HG02571 (cell line): ENCODE data around the gene ANKEF1.

Source experiments
- ATAC-seq: cut with Tn5 transposase; IDR thresholded peaks from one replicate; pipeline ENCODE4 v1.9.1; 2021; ENCODE audit warnings: mild to moderate bottlenecking, moderate library complexity; ENCODE audit not compliant: unreplicated experiment

The ANKEF1 gene

GRCh38 chr20:10079964-10080363, 45.2 kb downstream of the ANKEF1 start:
- no peak for ATAC-seq

GRCh38 chr20:10080574-10080973, 45.8 kb downstream of the ANKEF1 start:
- ATAC-seq = no peak

- ATAC-seq = no peak
Measured at GRCh38 chr20:10089871-10090587, 55.2 kb downstream of the ANKEF1 start.

GRCh38 chr20:10090588-10091166, 55.9 kb downstream of the ANKEF1 start:
- no peak for ATAC-seq

GRCh38 chr20:10093087-10093591, 58.4 kb downstream of the ANKEF1 start:
- ATAC-seq = no peak

- no peak for ATAC-seq
Measured at GRCh38 chr20:10094566-10095173, 59.9 kb downstream of the ANKEF1 start.

GRCh38 chr20:10096790-10097189, 62.0 kb downstream of the ANKEF1 start:
- ATAC-seq = no peak

- ATAC-seq = no peak
Measured at GRCh38 chr20:10105046-10105445, 70.3 kb downstream of the ANKEF1 start.
